ENCODE measurements around the gene JMJD4.
"Not testable (repeated sequence)": the region's sequence is repeated elsewhere in the genome, so short reads cannot be mapped to it uniquely, and the experiment has no call there.

Gene JMJD4

GRCh38 chr1:227712648-227713047 is 22.5 kb downstream of the JMJD4 start:
- no peak for TF ChIP-seq CTCF (IDR thresholded peaks at IDR 0.05; ENCODE audit: insufficient read depth, low read depth, low read length, missing control alignments)
- no peak for DNase-seq (ENCODE audit: low read depth)
- H3K4me3 ChIP-seq (ENCODE audit: low read length), result no peak overlapping the region

GRCh38 chr1:227710474-227710873 is 24.6 kb downstream of the JMJD4 start:
- DNase-seq (ENCODE audit: low read depth); H3K4me3 ChIP-seq (ENCODE audit: low read length): not testable (repeated sequence)

- peak; percentile 30 for DNase-seq (ENCODE audit: low read depth)
- no peak overlapping the region for H3K4me3 ChIP-seq (ENCODE audit: low read length)
- TF ChIP-seq CTCF (IDR thresholded peaks at IDR 0.05; ENCODE audit: insufficient read depth, low read depth, low read length, missing control alignments), result no peak
Observed at GRCh38 chr1:227709451-227709850, 25.7 kb downstream of the JMJD4 start.

GRCh38 chr1:227707846-227708245 is 27.3 kb downstream of the JMJD4 start:
- no peak for TF ChIP-seq CTCF (IDR thresholded peaks at IDR 0.05; ENCODE audit: insufficient read depth, low read depth, low read length, missing control alignments)
- no peak for DNase-seq (ENCODE audit: low read depth)
- no peak overlapping the region for H3K4me3 ChIP-seq (ENCODE audit: low read length)

GRCh38 chr1:227701631-227702030 is 33.5 kb downstream of the JMJD4 start:
- not testable (repeated sequence) for DNase-seq (ENCODE audit: low read depth); H3K4me3 ChIP-seq (ENCODE audit: low read length)

GRCh38 chr1:227697321-227697864 is 37.7 kb downstream of the JMJD4 start:
- DNase-seq (ENCODE audit: low read depth), result no peak
- TF ChIP-seq CTCF (IDR thresholded peaks at IDR 0.05; ENCODE audit: insufficient read depth, low read depth, low read length, missing control alignments), result no peak
- no peak overlapping the region for H3K4me3 ChIP-seq (ENCODE audit: low read length)

GRCh38 chr1:227685807-227686206 is 49.3 kb downstream of the JMJD4 start:
- H3K4me3 ChIP-seq (ENCODE audit: low read length), result no peak overlapping the region
- DNase-seq (ENCODE audit: low read depth), result no peak
- TF ChIP-seq CTCF (IDR thresholded peaks at IDR 0.05; ENCODE audit: insufficient read depth, low read depth, low read length, missing control alignments), result no peak
